ENCODE data around the gene FAM83F. TPM values are rescaled to one million over a fixed set of nuclear protein-coding genes. Genes with fewer than 3 reads are reported as not detected.
A peak's percentile ranks its signal among the peaks of the same experiment; 100 is the strongest.

The FAM83F gene
- total and polyA plus RNA-seq, 3 donors from 2014 or later: 30.2 to 57.7 (median 41.1) TPM

- no peak for TF ChIP-seq POLR2A (IDR thresholded peaks at IDR 0.05)
- TF ChIP-seq, protein P1, sequence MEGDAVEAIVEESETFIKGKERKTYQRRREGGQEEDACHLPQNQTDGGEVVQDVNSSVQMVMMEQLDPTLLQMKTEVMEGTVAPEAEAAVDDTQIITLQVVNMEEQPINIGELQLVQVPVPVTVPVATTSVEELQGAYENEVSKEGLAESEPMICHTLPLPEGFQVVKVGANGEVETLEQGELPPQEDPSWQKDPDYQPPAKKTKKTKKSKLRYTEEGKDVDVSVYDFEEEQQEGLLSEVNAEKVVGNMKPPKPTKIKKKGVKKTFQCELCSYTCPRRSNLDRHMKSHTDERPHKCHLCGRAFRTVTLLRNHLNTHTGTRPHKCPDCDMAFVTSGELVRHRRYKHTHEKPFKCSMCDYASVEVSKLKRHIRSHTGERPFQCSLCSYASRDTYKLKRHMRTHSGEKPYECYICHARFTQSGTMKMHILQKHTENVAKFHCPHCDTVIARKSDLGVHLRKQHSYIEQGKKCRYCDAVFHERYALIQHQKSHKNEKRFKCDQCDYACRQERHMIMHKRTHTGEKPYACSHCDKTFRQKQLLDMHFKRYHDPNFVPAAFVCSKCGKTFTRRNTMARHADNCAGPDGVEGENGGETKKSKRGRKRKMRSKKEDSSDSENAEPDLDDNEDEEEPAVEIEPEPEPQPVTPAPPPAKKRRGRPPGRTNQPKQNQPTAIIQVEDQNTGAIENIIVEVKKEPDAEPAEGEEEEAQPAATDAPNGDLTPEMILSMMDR (IDR thresholded peaks at IDR 0.05): no peak
- H3K36me3 ChIP-seq (ENCODE audit: low read depth, missing control alignments): no peaks in the 10 kb centered on the region
- intact Hi-C loops (cut with DNase I; ENCODE audit: low total_unique reads): loop anchor here (10.0 kb wide), 1 partner anchor 299 kb away; the partner anchor contains the start of gene ADSL
- H3K4me3 ChIP-seq: peak overlapping the region in 1 of 2 donors; percentile 66
- no peaks in the 10 kb centered on the region for H3K27me3 ChIP-seq
- WGBS, 2 donors: 58 to 60% methylated on average over 9 of the region's 9 CpGs
- H3K4me1 ChIP-seq: peaks cover 34% of the 10 kb centered on the region
- H3K27ac ChIP-seq: peak overlapping the region in 1 of 2 donors; percentile 98
- DNase-seq: no peak
- no peaks in the 10 kb centered on the region for H3K9me3 ChIP-seq
These were observed 51.4 kb downstream of the FAM83F start for GRCh38 chr22:40046126-40046525.

DNA sequence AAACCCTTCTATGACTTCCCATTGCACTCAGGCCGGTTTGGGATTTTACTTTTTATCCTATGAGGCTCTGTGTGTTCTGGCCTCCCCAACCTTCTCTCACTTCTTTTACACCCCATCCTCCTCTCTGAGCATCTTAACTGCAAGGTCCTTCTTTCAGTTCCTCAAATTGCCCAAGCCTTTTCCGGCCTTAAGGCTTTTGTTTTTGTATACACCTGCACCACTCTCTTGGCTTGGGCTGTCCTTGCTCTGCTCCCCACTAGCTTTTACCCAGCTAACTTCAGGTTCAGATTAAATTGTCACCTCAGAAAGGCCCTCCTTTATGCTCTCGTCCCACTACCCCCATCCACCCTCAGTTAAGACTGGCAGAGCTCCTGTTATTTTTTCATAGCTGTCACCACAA lies 55.5 kb downstream of the FAM83F start:
- TF ChIP-seq, protein P1 (IDR thresholded peaks at IDR 0.05): no peak
- TF ChIP-seq POLR2A (IDR thresholded peaks at IDR 0.05): no peak
- intact Hi-C loops (cut with DNase I; ENCODE audit: low total_unique reads): no loop called here
- no peaks in the 10 kb centered on the region for H3K36me3 ChIP-seq (ENCODE audit: low read depth, missing control alignments)
- DNase-seq: no peak
- H3K4me3 ChIP-seq: no peak overlapping the region
- peaks cover 13% of the 10 kb centered on the region for H3K4me1 ChIP-seq
- H3K27ac ChIP-seq: no peak overlapping the region
- WGBS, 2 donors: 67 to 74% methylated on average over 3 of the region's 3 CpGs
- no peaks in the 10 kb centered on the region for H3K27me3 ChIP-seq
- no peaks in the 10 kb centered on the region for H3K9me3 ChIP-seq

DNA sequence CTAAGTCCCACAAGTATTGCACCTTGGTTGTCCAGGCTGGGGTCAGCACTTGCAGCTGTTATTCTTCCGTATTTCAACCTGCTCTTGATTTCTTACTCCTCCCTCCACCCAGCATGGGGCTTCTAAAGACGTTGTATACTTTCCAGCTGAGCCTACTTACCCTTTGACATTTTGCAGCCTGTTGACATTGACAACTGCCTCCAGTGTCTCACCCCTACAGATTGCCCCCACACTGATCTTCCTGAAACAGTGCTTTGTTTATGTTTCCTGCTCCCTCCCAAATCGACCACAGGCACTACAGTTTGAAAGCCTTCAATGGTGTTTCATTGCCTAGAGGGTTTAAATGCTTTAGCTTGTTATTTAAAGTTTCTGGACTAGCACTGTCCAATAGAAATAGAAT lies 56.6 kb downstream of the FAM83F start:
- no peak for TF ChIP-seq POLR2A (IDR thresholded peaks at IDR 0.05)
- TF ChIP-seq, protein P1 (IDR thresholded peaks at IDR 0.05): no peak
- intact Hi-C loops (cut with DNase I; ENCODE audit: low total_unique reads): no loop called here
- Histone ChIP-seq H3K27ac (no peak overlapping the region), H3K27me3 (no peaks in the 10 kb centered on the region), H3K36me3 (ENCODE audit: low read depth, missing control alignments) (no peaks in the 10 kb centered on the region), H3K4me3 (no peak overlapping the region), H3K4me1 (peaks cover 5% of the 10 kb centered on the region), H3K9me3 (no peaks in the 10 kb centered on the region)
- DNase-seq: no peak
- WGBS, 2 donors: 41% methylated on average over 3 of the region's 3 CpGs

- Histone ChIP-seq H3K27me3 (no peaks in the 10 kb centered on the region), H3K4me1 (peaks cover 5% of the 10 kb centered on the region), H3K4me3 (no peak overlapping the region), H3K9me3 (no peaks in the 10 kb centered on the region), H3K36me3 (ENCODE audit: low read depth, missing control alignments) (no peaks in the 10 kb centered on the region), H3K27ac (no peak overlapping the region)
- 68 to 75% methylated on average over 1 of the region's 1 CpG for WGBS, 2 donors
- TF ChIP-seq, protein P1 (IDR thresholded peaks at IDR 0.05): no peak
- no peak for TF ChIP-seq POLR2A (IDR thresholded peaks at IDR 0.05)
- intact Hi-C loops (cut with DNase I; ENCODE audit: low total_unique reads): no loop called here
- no peak for DNase-seq
These were observed 58.7 kb downstream of the FAM83F start for GRCh38 chr22:40053460-40053859.

GRCh38 chr22:40054486-40054885 lies 59.7 kb downstream of the FAM83F start:
- intact Hi-C loops (cut with DNase I; ENCODE audit: low total_unique reads): no loop called here
- peaks cover 5% of the 10 kb centered on the region for H3K4me1 ChIP-seq
- H3K27ac ChIP-seq: no peak overlapping the region

More at GRCh38 chr22:40054486-40054885, 59.7 kb downstream of the FAM83F start:
- Histone ChIP-seq H3K4me3 (no peak overlapping the region), H3K27me3 (no peaks in the 10 kb centered on the region), H3K36me3 (ENCODE audit: low read depth, missing control alignments) (no peaks in the 10 kb centered on the region), H3K9me3 (no peaks in the 10 kb centered on the region)
- no peak for TF ChIP-seq POLR2A (IDR thresholded peaks at IDR 0.05)
- TF ChIP-seq, protein P1 (IDR thresholded peaks at IDR 0.05): no peak
- DNase-seq: no peak
- WGBS, 2 donors: 96 to 100% methylated on average over 2 of the region's 2 CpGs
